ENCODE data around the gene TCF12. TPM values are rescaled to one million over a fixed set of nuclear protein-coding genes. Genes with fewer than 3 reads are reported as not detected.

TCF12 gene
- total RNA-seq, 4 donors from 2014 or later, result 105 to 446 (median 180) TPM

- Histone ChIP-seq H3K27ac (no peak overlapping the region), H3K4me3 (no peak overlapping the region), H3K36me3 (peaks cover 0 to 3% (median 0%) of the 10 kb centered on the region in 4 donors), H3K27me3 (no peaks in the 10 kb centered on the region), H3K9me3 (no peaks in the 10 kb centered on the region), H3K4me1 (no peaks in the 10 kb centered on the region)
- in situ Hi-C loops (cut with MboI; ENCODE audit: low pct_ligation_motif_present in 1 of 4, low pct_unique_long_range_greater_than_20kb in 1 of 4, low sequenced_read_pairs in 3 of 4) (loop anchor here in 1 of 4 donors (25.0 kb wide), 1 partner anchor 369 kb away; no protein-coding TSS in a partner anchor), intact Hi-C loops (cut with DNase I; ENCODE audit: low total_unique reads) (no loop called here)
- no peak for DNase-seq
- WGBS, 2 donors (ENCODE audit: low coverage in 1 of 2), result 68 to 73% methylated on average over 3 of the region's 3 CpGs
- no peak for TF ChIP-seq POLR2A (IDR thresholded peaks at IDR 0.05)
- no peak for TF ChIP-seq POLR2AphosphoS5 (IDR thresholded peaks at IDR 0.05)
- TF ChIP-seq EP300 (IDR thresholded peaks at IDR 0.05; ENCODE audit: low read depth), result no peak
Observed at GRCh38 chr15:57167821-57168395, 249.5 kb downstream of the TCF12 start.

- Histone ChIP-seq H3K4me3 (no peak overlapping the region), H3K36me3 (peaks cover 0 to 3% (median 0%) of the 10 kb centered on the region in 4 donors), H3K27ac (no peak overlapping the region), H3K4me1 (no peaks in the 10 kb centered on the region), H3K27me3 (no peaks in the 10 kb centered on the region), H3K9me3 (no peaks in the 10 kb centered on the region)
- in situ Hi-C loops (cut with MboI; ENCODE audit: low pct_ligation_motif_present in 1 of 4, low pct_unique_long_range_greater_than_20kb in 1 of 4, low sequenced_read_pairs in 3 of 4), result loop anchor here in 1 of 4 donors (25.0 kb wide), 1 partner anchor 368 kb away; no protein-coding TSS in a partner anchor
- no peak for DNase-seq
- intact Hi-C loops (cut with DNase I; ENCODE audit: low total_unique reads), result no loop called here
- no peak for TF ChIP-seq POLR2A (IDR thresholded peaks at IDR 0.05)
- WGBS, 2 donors (ENCODE audit: low coverage in 1 of 2), result 93 to 95% methylated on average over 2 of the region's 2 CpGs
Observed at GRCh38 chr15:57169643-57170042, 251.2 kb downstream of the TCF12 start.

GRCh38 chr15:57171426-57171825 lies 253.0 kb downstream of the TCF12 start:
- WGBS, 2 donors (ENCODE audit: low coverage in 1 of 2), result 95 to 100% methylated on average over 1 of the region's 1 CpG
- TF ChIP-seq CTCF (IDR thresholded peaks at IDR 0.05), result no peak
- no peak for TF ChIP-seq POLR2AphosphoS5 (IDR thresholded peaks at IDR 0.05)
- no peak for TF ChIP-seq POLR2A (IDR thresholded peaks at IDR 0.05)
- no peak for TF ChIP-seq EP300 (IDR thresholded peaks at IDR 0.05; ENCODE audit: low read depth)
- in situ Hi-C loops (cut with MboI; ENCODE audit: low pct_ligation_motif_present in 1 of 4, low pct_unique_long_range_greater_than_20kb in 1 of 4, low sequenced_read_pairs in 3 of 4), result loop anchor here in 1 of 4 donors (25.0 kb wide), 1 partner anchor 366 kb away; no protein-coding TSS in a partner anchor

GRCh38 chr15:57172925-57173324 lies 254.5 kb downstream of the TCF12 start:
- intact Hi-C loops (cut with DNase I; ENCODE audit: low total_unique reads), result no loop called here
- Histone ChIP-seq H3K27me3 (no peaks in the 10 kb centered on the region), H3K27ac (no peak overlapping the region), H3K9me3 (no peaks in the 10 kb centered on the region), H3K4me3 (no peak overlapping the region), H3K4me1 (no peaks in the 10 kb centered on the region), H3K36me3 (peaks cover 0 to 3% (median 0%) of the 10 kb centered on the region in 4 donors)
- TF ChIP-seq EP300 (IDR thresholded peaks at IDR 0.05; ENCODE audit: low read depth), result no peak
- no peak for TF ChIP-seq POLR2A (IDR thresholded peaks at IDR 0.05)
- no peak for TF ChIP-seq CTCF (IDR thresholded peaks at IDR 0.05)
- no peak for TF ChIP-seq POLR2AphosphoS5 (IDR thresholded peaks at IDR 0.05)
- in situ Hi-C loops (cut with MboI; ENCODE audit: low pct_ligation_motif_present in 1 of 4, low pct_unique_long_range_greater_than_20kb in 1 of 4, low sequenced_read_pairs in 3 of 4), result loop anchor here in 1 of 4 donors (25.0 kb wide), 1 partner anchor 364 kb away; no protein-coding TSS in a partner anchor
- DNase-seq, result no peak
- 90 to 94% methylated on average over 3 of the region's 3 CpGs for WGBS, 2 donors (ENCODE audit: low coverage in 1 of 2)

More at GRCh38 chr15:57171426-57171825, 253.0 kb downstream of the TCF12 start:
- H3K27me3 ChIP-seq, result no peaks in the 10 kb centered on the region
- H3K9me3 ChIP-seq, result no peaks in the 10 kb centered on the region
- intact Hi-C loops (cut with DNase I; ENCODE audit: low total_unique reads), result no loop called here
- H3K27ac ChIP-seq, result no peak overlapping the region
- no peaks in the 10 kb centered on the region for H3K4me1 ChIP-seq
- H3K4me3 ChIP-seq, result no peak overlapping the region
- no peak for DNase-seq
- H3K36me3 ChIP-seq, result peaks cover 0 to 3% (median 0%) of the 10 kb centered on the region in 4 donors

- TF ChIP-seq POLR2AphosphoS5 (IDR thresholded peaks at IDR 0.05) (no peak), POLR2A (IDR thresholded peaks at IDR 0.05) (no peak), CTCF (IDR thresholded peaks at IDR 0.05) (no peak), EP300 (IDR thresholded peaks at IDR 0.05; ENCODE audit: low read depth) (no peak)
- Histone ChIP-seq H3K36me3 (peaks cover 0 to 4% (median 0%) of the 10 kb centered on the region in 4 donors), H3K27me3 (no peaks in the 10 kb centered on the region), H3K9me3 (no peaks in the 10 kb centered on the region), H3K4me1 (peaks cover 0 to 17% (median 4%) of the 10 kb centered on the region in 4 donors), H3K4me3 (no peak overlapping the region), H3K27ac (no peak overlapping the region)
- no peak for DNase-seq
- WGBS, 2 donors (ENCODE audit: low coverage in 1 of 2), result 92 to 100% methylated on average over 1 of the region's 1 CpG
- in situ Hi-C loops (cut with MboI; ENCODE audit: low pct_ligation_motif_present in 1 of 4, low pct_unique_long_range_greater_than_20kb in 1 of 4, low sequenced_read_pairs in 3 of 4), result no loop called here
- intact Hi-C loops (cut with DNase I; ENCODE audit: low total_unique reads), result no loop called here
Observed at GRCh38 chr15:57183041-57183440, 264.6 kb downstream of the TCF12 start.

Measured in transverse colon (tissue), 4 donors.